GM12875 (cell line): ENCODE data around the gene MAFB.

Source experiments
- H3K4me3 ChIP-seq: one replicate; pipeline ENCODE4 v1.5.1; 2011; ENCODE audit warnings: low read depth, low read length, control low read depth
- TF ChIP-seq, protein P1 (sequence below): IDR thresholded peaks from 2 replicates; pipeline ENCODE4 v1.5.1; 2011; ENCODE audit warnings: low read depth, mild to moderate bottlenecking, control low read depth, inconsistent platforms, low read length, moderate library complexity, borderline replicate concordance; ENCODE audit not compliant: insufficient read depth

The MAFB gene

DNA sequence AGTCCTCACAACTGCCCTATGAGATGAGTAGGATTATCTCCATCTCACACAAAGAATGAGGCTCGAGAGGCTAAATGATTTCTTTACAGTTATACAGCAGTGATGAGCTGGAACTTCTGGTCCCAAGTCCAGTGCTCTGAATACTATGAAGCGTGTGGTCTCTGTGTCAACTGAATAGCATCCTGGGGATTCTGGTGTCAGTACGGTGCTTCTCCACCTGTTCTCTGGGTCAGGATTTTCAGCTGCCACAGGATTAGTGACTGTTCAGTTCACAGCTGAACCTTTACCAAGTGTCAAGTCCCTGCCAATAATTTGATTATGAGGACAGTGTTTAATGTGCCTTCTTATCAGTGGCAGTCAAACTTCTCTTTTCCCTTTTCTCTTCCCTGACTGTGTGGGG, 5.2 kb upstream of the MAFB start:
- TF ChIP-seq, protein P1, sequence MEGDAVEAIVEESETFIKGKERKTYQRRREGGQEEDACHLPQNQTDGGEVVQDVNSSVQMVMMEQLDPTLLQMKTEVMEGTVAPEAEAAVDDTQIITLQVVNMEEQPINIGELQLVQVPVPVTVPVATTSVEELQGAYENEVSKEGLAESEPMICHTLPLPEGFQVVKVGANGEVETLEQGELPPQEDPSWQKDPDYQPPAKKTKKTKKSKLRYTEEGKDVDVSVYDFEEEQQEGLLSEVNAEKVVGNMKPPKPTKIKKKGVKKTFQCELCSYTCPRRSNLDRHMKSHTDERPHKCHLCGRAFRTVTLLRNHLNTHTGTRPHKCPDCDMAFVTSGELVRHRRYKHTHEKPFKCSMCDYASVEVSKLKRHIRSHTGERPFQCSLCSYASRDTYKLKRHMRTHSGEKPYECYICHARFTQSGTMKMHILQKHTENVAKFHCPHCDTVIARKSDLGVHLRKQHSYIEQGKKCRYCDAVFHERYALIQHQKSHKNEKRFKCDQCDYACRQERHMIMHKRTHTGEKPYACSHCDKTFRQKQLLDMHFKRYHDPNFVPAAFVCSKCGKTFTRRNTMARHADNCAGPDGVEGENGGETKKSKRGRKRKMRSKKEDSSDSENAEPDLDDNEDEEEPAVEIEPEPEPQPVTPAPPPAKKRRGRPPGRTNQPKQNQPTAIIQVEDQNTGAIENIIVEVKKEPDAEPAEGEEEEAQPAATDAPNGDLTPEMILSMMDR: no peak
- H3K4me3 ChIP-seq: no peak overlapping the region

DNA sequence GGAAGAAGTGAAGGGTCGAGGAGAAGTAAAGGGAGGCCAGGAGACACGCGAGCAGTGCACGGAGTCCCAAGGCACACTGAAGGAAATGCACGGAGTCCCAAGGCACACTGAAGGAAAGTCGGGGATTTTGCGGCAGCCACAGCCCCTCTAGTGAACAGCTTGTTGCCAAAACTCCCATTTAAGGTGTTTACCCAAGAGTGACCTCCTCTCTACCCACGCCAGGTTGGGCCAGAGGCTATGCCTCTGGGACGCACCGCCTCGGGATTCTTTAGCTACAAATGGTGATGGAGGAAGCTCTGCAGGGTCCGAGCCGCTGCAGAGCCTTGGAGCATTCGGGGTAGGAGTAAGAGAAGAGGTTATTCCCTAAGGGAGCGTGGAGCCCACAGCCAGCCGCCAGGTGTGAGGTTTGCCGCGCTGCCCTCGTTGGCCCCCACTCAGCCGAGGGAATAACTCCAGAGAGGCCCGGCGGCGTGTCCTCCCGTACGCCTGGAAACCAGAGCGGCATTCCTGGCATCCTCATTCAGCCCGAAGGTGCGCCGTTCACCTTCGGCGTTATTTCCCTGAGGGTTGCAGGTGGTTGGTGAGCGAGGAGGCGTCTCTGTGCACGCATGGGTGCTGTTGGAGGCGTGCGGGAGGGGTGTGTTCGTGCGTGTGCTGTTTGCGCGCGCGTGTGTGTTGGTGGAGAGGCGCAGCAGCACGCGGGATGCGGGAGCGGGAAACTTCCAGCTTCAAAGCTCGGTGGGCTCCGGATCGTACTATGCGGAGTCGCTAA, 3.4 kb upstream of the MAFB start:
- TF ChIP-seq, protein P1: no peak
- H3K4me3 ChIP-seq: no peak overlapping the region

DNA sequence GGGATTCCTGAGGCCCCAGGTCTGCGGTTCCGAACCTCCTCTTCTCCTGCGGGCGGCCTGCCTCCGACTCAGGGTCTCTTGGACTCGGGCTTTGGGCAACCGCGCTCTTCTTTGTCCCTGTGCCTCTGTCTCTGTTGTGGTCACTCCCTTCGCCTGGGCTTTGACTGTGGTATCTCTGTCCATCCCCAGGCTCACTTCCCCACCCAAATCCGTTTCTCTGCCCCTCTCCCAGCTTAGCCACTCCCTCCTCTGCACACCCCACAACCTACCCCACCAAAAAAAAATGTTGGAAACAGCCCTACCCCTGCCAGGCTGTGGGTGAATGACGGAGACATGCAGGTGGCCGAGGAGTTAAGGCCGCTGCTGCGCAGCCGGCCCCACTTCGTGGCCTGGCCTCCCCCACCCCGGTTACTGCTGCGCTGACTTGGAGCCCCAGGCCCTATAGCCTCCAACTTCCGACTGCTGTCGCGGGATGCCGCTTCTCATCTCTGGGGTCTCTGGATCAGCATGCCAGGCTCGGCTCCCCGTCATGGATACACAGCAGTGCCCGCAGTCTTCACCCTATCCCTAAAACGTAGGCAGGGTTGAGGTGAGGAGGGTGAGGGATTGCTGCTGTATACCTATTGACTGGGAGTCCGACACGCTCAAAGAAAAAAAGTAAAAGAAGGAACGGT, 2.7 kb upstream of the MAFB start:
- TF ChIP-seq, protein P1: no peak
- H3K4me3 ChIP-seq: no peak overlapping the region

DNA sequence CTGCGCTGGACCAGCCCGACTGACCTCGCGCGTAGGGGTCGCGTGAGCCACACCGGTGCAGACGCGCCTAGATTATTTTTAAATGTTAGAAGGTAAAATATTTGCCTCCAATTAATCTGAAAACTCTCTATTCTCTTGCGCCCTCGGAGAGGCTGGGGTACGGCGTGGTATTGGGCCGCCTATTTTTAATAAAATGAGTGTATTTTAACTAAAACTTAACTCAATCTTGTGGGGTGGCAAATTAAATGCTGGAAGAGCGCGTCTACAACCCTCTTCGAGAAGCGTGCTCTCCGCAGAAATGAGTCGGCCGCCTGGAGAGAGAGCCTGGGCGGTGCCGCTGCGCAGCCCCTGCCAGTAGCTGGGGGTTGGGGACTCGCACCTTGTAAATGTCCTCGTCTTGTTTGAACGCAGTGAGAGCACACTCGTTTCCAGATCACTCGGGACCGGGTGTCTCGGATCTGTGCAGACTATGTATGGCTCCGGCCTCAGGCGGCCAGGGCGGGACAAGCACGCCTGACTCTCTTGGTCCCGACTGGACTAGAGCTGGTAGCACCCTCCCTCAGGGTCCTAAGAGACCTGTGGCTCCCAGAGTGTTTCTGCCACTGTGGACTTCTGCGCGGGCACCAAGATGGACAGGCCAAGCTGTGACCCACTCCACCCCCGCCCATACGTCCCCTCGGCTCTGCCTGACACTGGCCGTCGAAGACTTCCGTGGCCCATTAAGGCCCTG, 2.0 kb upstream of the MAFB start:
- H3K4me3 ChIP-seq: no peak overlapping the region
- TF ChIP-seq, protein P1: no peak

DNA sequence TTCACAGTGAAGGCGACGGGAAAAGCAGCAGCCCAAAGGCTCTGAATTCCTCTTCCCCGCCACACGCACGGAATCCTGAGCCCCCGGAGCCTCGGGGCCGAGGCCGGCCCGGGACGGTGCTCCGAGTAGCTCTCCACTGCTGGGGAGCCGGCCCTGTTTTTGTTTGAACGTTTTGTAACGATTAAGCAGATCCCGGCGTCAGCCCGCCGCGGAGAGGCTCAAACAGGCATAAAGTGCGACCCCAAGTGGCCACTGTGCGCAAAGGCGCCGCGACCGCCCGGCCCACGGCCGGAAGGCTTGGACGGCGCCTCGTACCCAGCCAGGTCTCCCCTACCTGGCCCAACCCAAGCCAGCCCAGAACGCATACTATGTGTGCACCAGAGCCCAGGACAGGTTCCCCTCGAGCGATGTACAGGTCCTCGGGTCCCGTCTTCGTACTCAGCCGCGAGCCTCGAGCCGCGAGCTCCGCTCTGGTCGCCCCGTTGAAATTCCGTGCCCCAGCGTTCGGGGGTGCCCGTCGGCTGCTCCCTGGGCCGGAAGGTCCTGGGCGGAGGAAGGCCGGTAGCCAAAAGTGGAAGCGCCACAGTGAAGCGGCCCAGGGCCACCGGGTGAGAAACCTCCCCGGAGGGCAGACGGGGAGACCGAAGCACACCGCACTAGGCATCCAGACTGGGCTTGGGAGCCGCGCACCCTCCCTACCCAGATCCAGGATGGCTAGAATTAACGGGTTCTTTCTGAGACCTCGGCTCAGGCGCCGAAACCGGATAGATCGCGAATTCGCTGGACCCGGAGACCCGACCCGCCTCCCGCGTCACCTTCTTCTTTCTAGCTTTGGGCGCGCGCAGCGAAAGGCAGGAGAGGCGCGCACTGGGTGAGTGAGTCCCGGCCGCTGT, 1.2 kb upstream of the MAFB start:
- TF ChIP-seq, protein P1: peak; percentile 95
- H3K4me3 ChIP-seq: peak overlapping the region; percentile 17
